ENCODE data around the gene MADD.

MADD gene

DNA sequence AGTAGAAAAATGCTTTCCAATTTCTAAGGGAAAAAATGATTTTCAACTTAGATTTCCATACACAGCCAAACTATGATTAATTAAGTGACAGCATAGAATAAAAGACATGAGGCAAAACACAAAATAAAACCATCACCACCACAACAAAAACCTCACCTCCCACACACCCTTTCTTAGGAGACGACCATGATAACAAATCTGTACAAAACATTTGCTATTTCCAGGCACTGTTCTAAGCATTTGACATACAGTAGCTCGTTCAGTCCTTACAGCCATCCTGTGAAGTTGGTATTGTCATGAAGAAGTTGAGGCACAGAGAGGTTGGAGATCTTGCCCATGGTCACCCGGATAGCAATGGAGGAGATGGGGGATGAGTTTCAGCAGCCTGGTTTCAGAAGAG lies 99.7 kb downstream of the MADD start:
- no peak for DNase-seq (ENCODE audit: low read depth)
- no peak for TF ChIP-seq CTCF (IDR thresholded peaks at IDR 0.05; ENCODE audit: low read depth, low read length, missing control alignments)
- H3K4me3 ChIP-seq (ENCODE audit: low read depth, low read length) = no peak overlapping the region

GRCh38 chr11:47372422-47372821 lies 102.5 kb downstream of the MADD start:
- no peak for TF ChIP-seq CTCF (IDR thresholded peaks at IDR 0.05; ENCODE audit: low read depth, low read length, missing control alignments)
- DNase-seq (ENCODE audit: low read depth) = no peak
- H3K4me3 ChIP-seq (ENCODE audit: low read depth, low read length) = no peak overlapping the region

DNA sequence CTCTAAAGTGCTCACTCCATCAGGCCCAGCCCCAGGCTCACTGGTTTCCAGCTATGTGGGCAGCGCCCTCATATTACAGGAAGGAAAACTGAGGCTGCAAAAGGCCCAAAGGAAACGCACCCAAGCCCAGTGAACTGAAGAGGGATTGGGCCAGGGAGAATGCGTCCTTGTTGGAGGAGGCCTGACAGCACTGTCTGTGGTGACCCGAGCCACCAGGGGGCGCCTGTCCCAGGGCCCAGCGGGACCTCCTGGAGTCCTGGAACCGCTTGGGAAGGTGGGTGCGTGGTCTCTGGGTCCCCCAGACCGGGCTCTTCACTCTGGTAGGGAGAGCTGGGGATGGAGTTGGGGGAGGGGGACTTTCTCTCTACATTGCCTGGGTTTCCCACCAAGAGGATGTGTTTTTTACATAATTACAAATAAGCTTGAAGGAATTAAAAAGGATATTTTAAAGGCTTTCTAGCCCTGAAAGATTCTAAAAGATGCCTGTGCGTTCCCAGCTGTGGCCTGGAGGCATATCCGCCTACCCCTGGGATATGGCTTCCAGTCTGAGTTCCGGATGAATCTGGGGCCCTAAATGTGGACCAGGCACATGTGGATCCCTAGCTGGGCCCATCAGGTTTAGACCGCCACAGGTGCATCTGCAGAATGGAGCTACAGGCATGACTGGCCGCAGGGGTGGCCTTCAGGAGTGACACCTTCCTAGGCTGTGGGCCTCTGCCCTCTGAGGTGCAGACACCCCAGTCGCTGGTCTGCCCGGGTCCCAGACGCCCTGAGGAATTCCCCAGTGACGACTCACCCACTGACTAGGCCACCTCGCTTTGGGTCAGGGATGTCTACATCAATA lies 104.2 kb downstream of the MADD start:
- DNase-seq (ENCODE audit: low read depth) = no peak
- H3K4me3 ChIP-seq (ENCODE audit: low read depth, low read length) = no peak overlapping the region

DNA sequence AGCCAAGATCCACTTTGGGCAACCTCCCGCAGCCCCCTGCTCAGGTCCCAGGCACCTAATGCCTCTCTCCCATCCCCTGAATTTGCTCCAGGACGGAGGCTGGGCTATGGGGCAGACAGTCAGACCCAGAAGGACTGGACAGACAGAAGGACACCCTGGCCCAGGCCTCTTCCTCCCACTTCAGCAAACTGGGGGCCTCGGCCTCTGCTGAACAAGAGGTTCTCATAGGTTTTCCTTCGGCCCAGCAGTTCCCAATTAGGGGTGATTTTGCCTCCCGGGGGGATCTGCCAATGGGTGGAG lies 104.7 kb downstream of the MADD start:
- DNase-seq (ENCODE audit: low read depth) = no peak
- TF ChIP-seq CTCF (IDR thresholded peaks at IDR 0.05; ENCODE audit: low read depth, low read length, missing control alignments) = no peak
- H3K4me3 ChIP-seq (ENCODE audit: low read depth, low read length) = no peak overlapping the region

More for the DNA sequence above, 104.2 kb downstream of the MADD start:
- peak; percentile 96 for TF ChIP-seq CTCF (IDR thresholded peaks at IDR 0.05; ENCODE audit: low read depth, low read length, missing control alignments)

DNA sequence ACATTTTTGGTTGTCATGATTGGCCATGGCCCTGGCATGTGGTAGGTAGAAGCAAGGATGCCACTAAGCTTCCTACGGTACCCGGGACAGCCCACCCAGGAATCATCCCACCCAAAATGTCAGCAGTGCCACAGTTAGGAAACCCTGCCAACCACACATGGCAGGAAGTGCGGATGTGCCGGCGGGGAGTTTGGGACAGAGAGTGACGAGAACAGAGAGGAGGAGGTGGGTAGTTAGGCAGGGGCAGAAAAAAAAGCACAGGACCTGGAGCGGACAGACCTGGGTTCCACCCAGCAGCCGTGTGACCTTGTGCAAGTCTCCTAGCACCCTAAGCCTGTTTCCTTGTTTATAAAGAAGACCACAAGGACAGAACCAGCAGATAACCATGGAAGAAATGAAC lies 105.1 kb downstream of the MADD start:
- DNase-seq (ENCODE audit: low read depth) = no peak
- no peak overlapping the region for H3K4me3 ChIP-seq (ENCODE audit: low read depth, low read length)
- TF ChIP-seq CTCF (IDR thresholded peaks at IDR 0.05; ENCODE audit: low read depth, low read length, missing control alignments) = no peak

DNA sequence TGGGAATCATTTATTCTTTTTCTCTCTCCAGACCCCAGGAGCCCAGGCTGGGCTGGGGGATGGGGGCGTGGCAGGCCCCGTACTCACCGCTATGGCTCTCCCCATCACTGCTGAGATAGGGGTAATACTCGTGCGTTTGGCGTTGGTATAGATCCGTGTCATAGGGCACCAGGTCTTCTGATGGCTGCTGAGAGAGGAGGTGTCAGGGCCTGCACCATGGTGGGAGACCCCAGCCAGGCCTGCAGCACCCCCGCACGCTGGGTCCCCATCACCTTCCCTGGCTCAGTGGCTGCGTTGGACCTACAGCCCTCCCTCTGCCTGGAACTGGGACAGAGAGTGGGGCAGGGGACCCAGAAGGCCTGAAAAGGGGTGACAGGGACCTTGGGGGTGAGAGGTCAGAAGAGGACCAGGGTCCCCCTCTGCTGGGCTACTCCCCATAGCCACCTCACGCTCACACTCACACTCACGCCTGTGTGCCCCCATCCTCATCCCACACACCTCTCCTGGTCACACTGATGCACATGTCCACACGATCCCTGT lies 105.7 kb downstream of the MADD start:
- no peak for TF ChIP-seq CTCF (IDR thresholded peaks at IDR 0.05; ENCODE audit: low read depth, low read length, missing control alignments)
- no peak overlapping the region for H3K4me3 ChIP-seq (ENCODE audit: low read depth, low read length)
- no peak for DNase-seq (ENCODE audit: low read depth)

GRCh38 chr11:47376107-47376524 lies 106.2 kb downstream of the MADD start:
- no peak for DNase-seq (ENCODE audit: low read depth)
- peak overlapping the region; percentile 82 for H3K4me3 ChIP-seq (ENCODE audit: low read depth, low read length)
- no peak for TF ChIP-seq CTCF (IDR thresholded peaks at IDR 0.05; ENCODE audit: low read depth, low read length, missing control alignments)

Data from GM12864 (cell line).